Adrenal gland (tissue), 12 donors: ENCODE measurements around the gene CEMIP2. TPM values are rescaled to one million over a fixed set of nuclear protein-coding genes. Genes with fewer than 3 reads are reported as not detected.
A peak's percentile ranks its signal among the peaks of the same experiment; 100 is the strongest.

Experiments
- DNase-seq, 7 donors: peaks; one replicate each; pipeline ENCODE4 v3.0.0-alpha.2; 2019 to 2020
- H3K27ac ChIP-seq, 5 donors: fragments of 200-600 bp; sonication (generic) in 4 of 5; 1 replicate in 3 of 5; 2 replicates in 2 of 5; pipeline versions ENCODE4 v1.5.1 to v1.8.0; 2016 to 2020; ENCODE audit warnings: mild to moderate bottlenecking in 1 of 5
- H3K27me3 ChIP-seq: fragments of 200-600 bp; 2 replicates; pipeline ENCODE4 v1.8.0; 2021
- H3K36me3 ChIP-seq, 2 donors: fragments of 200-600 bp; replicated peaks in 1 of 2; 1 replicate in 1 of 2; 2 replicates in 1 of 2; pipeline versions ENCODE4 v1.5.1 to v1.8.0; 2018 to 2022
- H3K4me1 ChIP-seq, 2 donors: fragments of 200-600 bp; replicated peaks in 1 of 2; 1 replicate in 1 of 2; 2 replicates in 1 of 2; pipeline versions ENCODE4 v1.5.1 to v1.8.0; 2018 to 2021
- H3K4me3 ChIP-seq, 4 donors: fragments of 200-600 bp; sonication (generic) in 3 of 4; one replicate each; pipeline ENCODE4 v1.5.1; 2016 to 2018
- H3K9me3 ChIP-seq, 3 donors: fragments of 200-600 bp; sonication (generic) in 1 of 3; replicated peaks in 1 of 3; 1 replicate in 2 of 3; 2 replicates in 1 of 3; pipeline versions ENCODE4 v1.5.1 to v1.8.0; 2016 to 2021
- POLR2A ChIP-seq, 2 donors: fragments of 450-650 bp; IDR thresholded peaks; one replicate each; pipeline ENCODE4 v1.6.1; 2017; ENCODE audit warnings: antibody characterized with exemption in 2 of 2, mild to moderate bottlenecking in 2 of 2, moderate library complexity in 1 of 2
- WGBS, 4 donors: extraction: QIAGEN DNeasy Blood & Tissue Kit in 2 of 4; methylation state at CpG; one replicate each; pipeline versions ENCODE4 v1.1.5 to v1.1.7; 2013 to 2017; 5-methylcytosine and 5-hydroxymethylcytosine counted together
- intact Hi-C, 2 donors: fragments of 100-400 bp; cut with DNase I; formaldehyde crosslinking; loops; one replicate each; pipeline versions ENCODE4 v1.14.1 to v1.15.0; 2022 to 2023
- polyA plus RNA-seq, 3 donors: library from polyadenylated mRNA; stranded (reverse); fragments of 200-250 nt in 2 of 3; fragments of 350-450 nt in 1 of 3; fragmentation: Illumina TruSeq in 1 of 3; extraction: RNeasy Lipid Tissue Mini Kit (QIAGEN cat#74804) in 1 of 3; gene quantifications; one replicate each; pipeline ENCODE4 v1.2.3, GENCODE V29; 2013 to 2014
- total RNA-seq, 9 donors: library from RNA; depleted of rRNA in 4 of 9; stranded (reverse); fragments of >200 nt in 4 of 9; fragments of 120-200 nt in 1 of 9; fragmentation: NEBNext Ultra II Directional in 1 of 9; extraction: Animal tissue kit (Norgen Biotek cat#: 25700) in 1 of 9; gene quantifications; one replicate each; pipeline versions ENCODE4 v1.1.0 to v1.2.4, GENCODE V29; 2013 to 2023
- TF ChIP-seq, protein P1 (sequence below), 6 experiments: fragments of 450-650 bp in 4 of 6; fragments of 200-600 bp in 2 of 6; sonication (generic) in 1 of 6; IDR thresholded peaks; 1 replicate in 5 of 6; 2 replicates in 1 of 6; pipeline versions ENCODE4 v1.5.1 to v1.8.0; 2016 to 2021; ENCODE audit warnings: antibody characterized with exemption in 6 of 6, mild to moderate bottlenecking in 2 of 6, moderate library complexity in 1 of 6
- donor health status: healthy with polysubstance abuse.
- donor health status: Bipolar disorder and iron deficiency.
- donor health status: DM: yes; HTN: yes; CAD: no.
- donor health status: DM: no; HTN: no; CAD: no.
- donor health status: DM: no; HTN: no; CAD: no.
- donor health status: DM: yes; HTN: yes; CAD: no.

CEMIP2 gene
- total and polyA plus RNA-seq, 12 donors, result 6.8 to 84.6 (median 24.0) TPM

- Histone ChIP-seq H3K4me1 (peaks cover 0 to 2% of the 10 kb centered on the region in 2 donors), H3K27ac (peak overlapping the region in 1 of 5 donors; percentile 44), H3K9me3 (no peaks in the 10 kb centered on the region), H3K36me3 (no peaks in the 10 kb centered on the region), H3K4me3 (no peak overlapping the region), H3K27me3 (no peaks in the 10 kb centered on the region)
- no peak for DNase-seq
- 27 to 70% (median 47%) methylated on average over 1 of the region's 1 CpG for WGBS, 4 donors
- intact Hi-C loops, result no loop called here
- no peak for TF ChIP-seq POLR2A (IDR thresholded peaks at IDR 0.05)
- TF ChIP-seq, protein P1, sequence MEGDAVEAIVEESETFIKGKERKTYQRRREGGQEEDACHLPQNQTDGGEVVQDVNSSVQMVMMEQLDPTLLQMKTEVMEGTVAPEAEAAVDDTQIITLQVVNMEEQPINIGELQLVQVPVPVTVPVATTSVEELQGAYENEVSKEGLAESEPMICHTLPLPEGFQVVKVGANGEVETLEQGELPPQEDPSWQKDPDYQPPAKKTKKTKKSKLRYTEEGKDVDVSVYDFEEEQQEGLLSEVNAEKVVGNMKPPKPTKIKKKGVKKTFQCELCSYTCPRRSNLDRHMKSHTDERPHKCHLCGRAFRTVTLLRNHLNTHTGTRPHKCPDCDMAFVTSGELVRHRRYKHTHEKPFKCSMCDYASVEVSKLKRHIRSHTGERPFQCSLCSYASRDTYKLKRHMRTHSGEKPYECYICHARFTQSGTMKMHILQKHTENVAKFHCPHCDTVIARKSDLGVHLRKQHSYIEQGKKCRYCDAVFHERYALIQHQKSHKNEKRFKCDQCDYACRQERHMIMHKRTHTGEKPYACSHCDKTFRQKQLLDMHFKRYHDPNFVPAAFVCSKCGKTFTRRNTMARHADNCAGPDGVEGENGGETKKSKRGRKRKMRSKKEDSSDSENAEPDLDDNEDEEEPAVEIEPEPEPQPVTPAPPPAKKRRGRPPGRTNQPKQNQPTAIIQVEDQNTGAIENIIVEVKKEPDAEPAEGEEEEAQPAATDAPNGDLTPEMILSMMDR (IDR thresholded peaks at IDR 0.05), result no peak
Measured at GRCh38 chr9:71637375-71637774, 130.9 kb downstream of the CEMIP2 start.

- peaks cover 0 to 9% of the 10 kb centered on the region in 2 donors for H3K4me1 ChIP-seq
- intact Hi-C loops, result no loop called here
Measured at GRCh38 chr9:71636143-71636839, 132.0 kb downstream of the CEMIP2 start.

GRCh38 chr9:71634752-71635151 is 133.6 kb downstream of the CEMIP2 start:
- Histone ChIP-seq H3K27me3 (no peaks in the 10 kb centered on the region), H3K27ac (no peak overlapping the region), H3K4me1 (peaks cover 0 to 10% of the 10 kb centered on the region in 2 donors), H3K9me3 (no peaks in the 10 kb centered on the region), H3K4me3 (no peak overlapping the region), H3K36me3 (no peaks in the 10 kb centered on the region)
- intact Hi-C loops, result no loop called here
- TF ChIP-seq POLR2A (IDR thresholded peaks at IDR 0.05), result no peak
- TF ChIP-seq, protein P1 (IDR thresholded peaks at IDR 0.05), result no peak
- DNase-seq, result no peak
- WGBS, 4 donors, result 82 to 92% (median 87%) methylated on average over 4 of the region's 4 CpGs

More at GRCh38 chr9:71636143-71636839, 132.0 kb downstream of the CEMIP2 start:
- DNase-seq, result peak in 1 of 7 donors; percentile 13
- no peaks in the 10 kb centered on the region for H3K27me3 ChIP-seq
- no peak overlapping the region for H3K4me3 ChIP-seq
- no peaks in the 10 kb centered on the region for H3K9me3 ChIP-seq
- WGBS, 4 donors, result 72 to 89% (median 80%) methylated on average over 5 of the region's 5 CpGs
- no peak overlapping the region for H3K27ac ChIP-seq
- no peaks in the 10 kb centered on the region for H3K36me3 ChIP-seq
- TF ChIP-seq, protein P1 (IDR thresholded peaks at IDR 0.05), result no peak
- TF ChIP-seq POLR2A (IDR thresholded peaks at IDR 0.05), result no peak

Other genes starting within 250 kb of the CEMIP2 start
- gene ABHD17B, start 142.7 kb upstream of the CEMIP2 start, total RNA-seq, result 10 to 100 TPM; 13.3 to 45.2 (median 18.5) TPM
- gene ABHD17B, start 142.7 kb upstream of the CEMIP2 start, polyA plus RNA-seq, result 10 to 100 TPM in 1 of 3 donors, 1 to 10 TPM in 2; 2.4 to 14.1 (median 2.9) TPM
- 10 to 100 TPM in 6 of 9 donors, 1 to 10 TPM in 3; 8.1 to 18.8 (median 12.7) TPM for gene C9orf85, start 143.1 kb upstream of the CEMIP2 start, total RNA-seq
- 10 to 100 TPM in 1 of 3 donors, 1 to 10 TPM in 2; 4.7 to 17.1 (median 7.3) TPM for gene C9orf85, start 143.1 kb upstream of the CEMIP2 start, polyA plus RNA-seq